ENCODE data around the gene SLC34A1.

Gene SLC34A1

GRCh38 chr5:177432839-177433657 is 48.8 kb downstream of the SLC34A1 start:
- no peak for DNase-seq

GRCh38 chr5:177433658-177434217 is 49.5 kb downstream of the SLC34A1 start:
- DNase-seq, result no peak

- peak; percentile 61 to 68 for DNase-seq
Measured at GRCh38 chr5:177434437-177434836, 50.2 kb downstream of the SLC34A1 start.

- DNase-seq, result no peak
Measured at GRCh38 chr5:177434942-177435738, 50.9 kb downstream of the SLC34A1 start.

- no peak for DNase-seq
Measured at GRCh38 chr5:177435847-177436536, 51.8 kb downstream of the SLC34A1 start.

GRCh38 chr5:177437623-177438022 is 53.4 kb downstream of the SLC34A1 start:
- no peak for DNase-seq

GRCh38 chr5:177438468-177438867 is 54.2 kb downstream of the SLC34A1 start:
- DNase-seq, result no peak

GRCh38 chr5:177439518-177440053 is 55.4 kb downstream of the SLC34A1 start:
- no peak for DNase-seq

GRCh38 chr5:177440211-177440989 is 56.2 kb downstream of the SLC34A1 start:
- DNase-seq, result peak; percentile 59 to 61

GRCh38 chr5:177440990-177441780 is 57.0 kb downstream of the SLC34A1 start:
- no peak for DNase-seq

- no peak for DNase-seq
Measured at GRCh38 chr5:177442066-177442826, 58.0 kb downstream of the SLC34A1 start.

GRCh38 chr5:177443144-177443983 is 59.1 kb downstream of the SLC34A1 start:
- DNase-seq, result no peak

- no peak for DNase-seq
Measured at GRCh38 chr5:177444106-177445051, 60.1 kb downstream of the SLC34A1 start.

GRCh38 chr5:177445052-177445916 is 61.0 kb downstream of the SLC34A1 start:
- DNase-seq, result no peak

GRCh38 chr5:177445917-177446199 is 61.6 kb downstream of the SLC34A1 start:
- DNase-seq, result no peak

GRCh38 chr5:177446200-177447065 is 62.2 kb downstream of the SLC34A1 start, which contains the start of gene PRR7:
Gene PRR7, plus strand, starts transcription at chr5:177446814. Its CDS starts 8,254 bp downstream, at chr5:177455068.
- peak; percentile 69 to 72 for DNase-seq
